Measurements from ENCODE around the gene SGSM2. TPM values are rescaled to one million over a fixed set of nuclear protein-coding genes. Genes with fewer than 3 reads are reported as not detected.
A peak's percentile ranks its signal among the peaks of the same experiment; 100 is the strongest.

Gene SGSM2, protein sequence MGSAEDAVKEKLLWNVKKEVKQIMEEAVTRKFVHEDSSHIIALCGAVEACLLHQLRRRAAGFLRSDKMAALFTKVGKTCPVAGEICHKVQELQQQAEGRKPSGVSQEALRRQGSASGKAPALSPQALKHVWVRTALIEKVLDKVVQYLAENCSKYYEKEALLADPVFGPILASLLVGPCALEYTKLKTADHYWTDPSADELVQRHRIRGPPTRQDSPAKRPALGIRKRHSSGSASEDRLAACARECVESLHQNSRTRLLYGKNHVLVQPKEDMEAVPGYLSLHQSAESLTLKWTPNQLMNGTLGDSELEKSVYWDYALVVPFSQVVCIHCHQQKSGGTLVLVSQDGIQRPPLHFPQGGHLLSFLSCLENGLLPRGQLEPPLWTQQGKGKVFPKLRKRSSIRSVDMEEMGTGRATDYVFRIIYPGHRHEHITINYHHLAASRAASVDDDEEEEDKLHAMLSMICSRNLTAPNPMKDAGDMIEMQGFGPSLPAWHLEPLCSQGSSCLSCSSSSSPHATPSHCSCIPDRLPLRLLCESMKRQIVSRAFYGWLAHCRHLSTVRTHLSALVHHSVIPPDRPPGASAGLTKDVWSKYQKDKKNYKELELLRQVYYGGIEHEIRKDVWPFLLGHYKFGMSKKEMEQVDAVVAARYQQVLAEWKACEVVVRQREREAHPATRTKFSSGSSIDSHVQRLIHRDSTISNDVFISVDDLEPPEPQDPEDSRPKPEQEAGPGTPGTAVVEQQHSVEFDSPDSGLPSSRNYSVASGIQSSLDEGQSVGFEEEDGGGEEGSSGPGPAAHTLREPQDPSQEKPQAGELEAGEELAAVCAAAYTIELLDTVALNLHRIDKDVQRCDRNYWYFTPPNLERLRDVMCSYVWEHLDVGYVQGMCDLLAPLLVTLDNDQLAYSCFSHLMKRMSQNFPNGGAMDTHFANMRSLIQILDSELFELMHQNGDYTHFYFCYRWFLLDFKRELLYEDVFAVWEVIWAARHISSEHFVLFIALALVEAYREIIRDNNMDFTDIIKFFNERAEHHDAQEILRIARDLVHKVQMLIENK
- total RNA-seq: 22.2 and 27.8 TPM in 2 replicates

DNA sequence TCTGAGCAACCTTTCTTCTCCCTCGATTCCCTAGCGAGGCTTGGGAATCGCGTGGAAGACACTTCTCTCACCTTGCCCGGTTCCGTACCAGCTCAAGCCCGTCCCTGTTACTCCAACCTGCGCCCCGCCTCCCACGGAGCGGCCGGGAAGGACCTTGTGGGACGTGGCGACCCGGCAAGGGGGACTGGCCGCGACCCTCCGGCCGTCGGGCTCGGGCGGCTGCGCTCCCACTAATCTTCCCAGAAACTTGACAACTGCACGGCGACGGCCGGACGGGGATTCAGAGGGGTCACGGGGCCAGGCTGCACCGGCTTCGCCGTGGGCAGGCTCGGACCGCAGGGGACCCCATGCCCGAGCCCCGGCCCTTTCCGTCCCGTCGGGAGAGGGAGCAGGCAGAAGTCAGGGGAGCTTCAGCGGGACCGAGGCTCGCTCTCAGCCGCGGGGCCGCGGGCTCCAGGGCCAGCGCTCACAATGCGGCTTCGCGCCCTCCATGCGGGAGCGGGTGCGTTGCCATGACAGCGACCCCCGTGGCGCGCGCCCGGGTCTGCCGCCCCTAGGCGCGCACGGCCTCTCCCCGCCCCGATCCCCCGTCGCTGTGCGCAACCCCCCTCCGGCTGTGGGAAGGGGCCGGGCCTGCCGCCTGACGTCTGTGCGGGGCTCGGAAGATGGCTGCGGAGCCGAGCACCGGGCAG, at the start of gene SGSM2:
Gene SGSM2 (plus strand): TSS at position 650 of the 692 bp plus-strand sequence. CDS start 188 bp downstream, outside the sequence.

DNA sequence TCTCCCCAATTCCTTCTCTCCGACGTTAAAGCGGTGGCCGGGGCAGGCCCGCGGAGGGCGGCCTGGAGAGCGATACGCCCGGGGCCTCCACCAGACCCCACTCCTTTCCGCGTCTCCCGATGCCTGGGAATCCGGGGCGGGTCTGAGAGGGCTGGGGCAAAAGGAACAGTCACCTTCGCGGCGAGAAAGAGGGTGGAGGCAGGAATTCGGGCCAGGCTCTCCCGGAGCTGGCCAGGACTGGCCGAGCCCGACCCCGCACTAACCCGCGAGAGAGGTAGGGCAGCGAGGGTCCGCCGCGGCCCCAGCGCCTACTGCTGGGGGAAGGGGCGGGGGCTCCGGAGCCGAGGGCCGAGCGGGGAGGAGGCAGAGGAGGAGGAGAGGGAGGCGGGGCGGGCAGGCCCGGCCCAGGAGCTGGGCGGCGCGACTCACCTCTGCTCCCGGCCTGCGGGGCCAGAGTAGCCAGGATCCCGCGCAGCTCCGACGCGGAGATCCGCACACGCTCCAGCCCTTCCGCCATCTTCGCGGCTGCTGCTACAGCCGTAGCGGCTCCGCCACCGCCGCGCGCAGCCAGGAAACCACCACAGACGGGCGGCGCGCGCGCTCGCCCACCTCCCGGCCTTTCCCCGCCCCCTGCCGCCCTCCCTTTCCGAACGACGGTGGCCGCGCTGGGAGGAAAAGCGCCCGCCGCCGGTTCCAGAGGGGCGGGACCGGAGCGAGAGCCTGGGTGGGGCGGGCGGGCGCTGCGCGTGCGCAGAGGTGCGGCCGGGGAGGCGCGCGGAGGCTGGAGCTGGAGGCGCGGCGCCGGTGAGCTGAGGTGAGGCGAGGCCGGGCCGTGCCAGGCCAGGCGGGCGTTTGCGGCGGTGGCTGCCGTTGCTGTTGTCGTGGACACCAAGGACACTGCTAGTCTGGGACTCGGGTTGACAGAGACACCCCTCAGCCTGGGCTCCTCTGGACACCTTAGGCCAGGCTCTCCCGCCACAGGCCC, 33.8 kb upstream of the SGSM2 start, which contains the start of the genes SMG6 and SRR:
Gene SMG6 (minus strand): TSS at position 582 of the 985 bp plus-strand sequence. CDS start 65 bp downstream, at position 517.
Gene SRR (plus strand): TSS at position 747 of the 985 bp plus-strand sequence. CDS start 11,611 bp downstream, outside the sequence.

DNA sequence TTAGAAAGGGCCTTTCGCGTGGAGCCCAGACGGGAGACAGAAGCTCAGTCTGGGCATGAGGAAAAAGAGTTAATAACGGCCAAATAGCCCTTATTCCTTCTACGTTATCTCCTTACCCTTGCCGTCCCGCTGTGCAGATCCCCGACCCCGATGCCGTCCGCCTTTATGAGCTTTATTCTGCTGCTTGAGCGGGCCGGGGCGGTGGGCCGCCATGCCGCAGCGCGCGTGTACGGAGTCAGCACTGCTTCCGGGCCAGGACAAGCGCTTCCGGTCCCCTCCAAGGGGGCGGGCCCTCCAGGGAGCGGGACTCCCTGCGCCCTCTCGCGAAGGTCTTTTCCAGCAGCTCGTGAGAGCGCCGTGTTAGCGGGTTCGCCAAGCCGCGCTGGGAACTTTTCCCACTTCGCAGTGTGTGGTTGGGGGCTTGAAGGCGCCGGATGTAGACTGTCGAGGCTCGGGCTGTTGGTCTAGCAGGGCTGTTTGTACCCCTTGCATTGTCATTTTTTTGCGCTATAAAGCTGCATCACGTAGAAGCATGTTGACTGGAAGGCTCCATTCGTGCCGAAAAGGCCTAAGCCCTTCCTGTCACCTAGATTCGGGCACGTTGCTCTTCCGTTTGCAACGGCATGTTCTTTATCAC, 968 bp upstream of the SGSM2 start, which contains the start of gene TSR1:
Gene TSR1 (minus strand): TSS at position 243 of the 637 bp plus-strand sequence. CDS start 30 bp downstream, at position 213.

DNA sequence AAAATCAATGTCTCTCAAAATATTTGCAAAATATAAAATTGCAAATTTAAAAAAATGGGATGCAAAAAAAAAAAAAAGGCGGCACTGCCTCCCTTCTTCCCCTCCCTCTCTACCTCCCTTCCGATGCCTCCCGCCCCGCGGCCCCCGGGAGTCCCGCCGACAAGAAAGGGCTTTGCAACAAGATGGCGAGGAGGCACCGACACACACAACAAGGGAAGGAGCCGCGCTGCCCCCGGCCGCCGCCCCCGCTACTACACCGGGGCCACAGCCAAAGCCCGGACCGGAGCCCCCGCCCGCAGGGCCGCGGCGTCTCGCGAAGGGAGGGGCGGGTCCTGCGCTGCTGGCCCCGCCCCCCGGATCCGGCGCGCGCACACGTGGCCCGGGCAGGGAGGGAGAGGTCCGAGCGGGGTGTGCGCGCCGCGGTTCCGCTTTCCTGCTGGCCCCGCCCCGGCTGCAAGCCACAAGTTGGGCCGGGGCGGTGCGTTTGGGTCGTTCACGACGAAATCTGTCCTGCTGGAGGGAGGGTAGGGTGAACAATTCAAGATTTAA, 63.6 kb downstream of the SGSM2 start, which contains the start of gene MNT:
Gene MNT (minus strand): TSS at position 184 of the 549 bp plus-strand sequence. CDS start 348 bp downstream, outside the sequence.

Small RNA genes within 50 kb of the gene (small RNA-seq; reads per million reads assigned to genes)
- gene AC006435.3 (not detected), gene AC006435.4 (not detected), gene SNORD91A (77.1 reads per million, percentile 97 among the genes with 10 or more reads in this experiment), gene SNORD91B (8.5 reads per million, percentile 93 among the genes with 10 or more reads in this experiment)

Other genes with a start within 250 kb of the SGSM2 start
- 26.9 and 35.8 TPM in 2 replicates for gene SMG6, start 33.7 kb upstream of the SGSM2 start, total RNA-seq
- gene SRR, start 33.6 kb upstream of the SGSM2 start, total RNA-seq: 19.2 and 23.4 TPM in 2 replicates
- 37.2 and 37.8 TPM in 2 replicates for gene TSR1, start 1.0 kb upstream of the SGSM2 start, total RNA-seq
- gene MNT, start 63.6 kb downstream of the SGSM2 start, total RNA-seq: 10.8 and 11.5 TPM in 2 replicates
- gene METTL16, start 174.4 kb downstream of the SGSM2 start, total RNA-seq: 17.4 and 21.0 TPM in 2 replicates

Measured in articular chondrocyte of knee joint (primary cell).